ENCODE data around the gene NUP62. TPM values are rescaled to one million over a fixed set of nuclear protein-coding genes. Genes with fewer than 3 reads are reported as not detected.
"Not testable (repeated sequence)": the region's sequence is repeated elsewhere in the genome, so short reads cannot be mapped to it uniquely, and the experiment has no call there.

The NUP62 gene, protein sequence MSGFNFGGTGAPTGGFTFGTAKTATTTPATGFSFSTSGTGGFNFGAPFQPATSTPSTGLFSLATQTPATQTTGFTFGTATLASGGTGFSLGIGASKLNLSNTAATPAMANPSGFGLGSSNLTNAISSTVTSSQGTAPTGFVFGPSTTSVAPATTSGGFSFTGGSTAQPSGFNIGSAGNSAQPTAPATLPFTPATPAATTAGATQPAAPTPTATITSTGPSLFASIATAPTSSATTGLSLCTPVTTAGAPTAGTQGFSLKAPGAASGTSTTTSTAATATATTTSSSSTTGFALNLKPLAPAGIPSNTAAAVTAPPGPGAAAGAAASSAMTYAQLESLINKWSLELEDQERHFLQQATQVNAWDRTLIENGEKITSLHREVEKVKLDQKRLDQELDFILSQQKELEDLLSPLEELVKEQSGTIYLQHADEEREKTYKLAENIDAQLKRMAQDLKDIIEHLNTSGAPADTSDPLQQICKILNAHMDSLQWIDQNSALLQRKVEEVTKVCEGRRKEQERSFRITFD
- total RNA-seq (10 to 100 TPM; 53.9 to 61.4 TPM), polyA plus RNA-seq (10 to 100 TPM; 38.5 to 54.5 (median 49.1) TPM), total RNA-seq (26.1 to 106 (median 51.0) reads per million in 6 experiments)

DNA sequence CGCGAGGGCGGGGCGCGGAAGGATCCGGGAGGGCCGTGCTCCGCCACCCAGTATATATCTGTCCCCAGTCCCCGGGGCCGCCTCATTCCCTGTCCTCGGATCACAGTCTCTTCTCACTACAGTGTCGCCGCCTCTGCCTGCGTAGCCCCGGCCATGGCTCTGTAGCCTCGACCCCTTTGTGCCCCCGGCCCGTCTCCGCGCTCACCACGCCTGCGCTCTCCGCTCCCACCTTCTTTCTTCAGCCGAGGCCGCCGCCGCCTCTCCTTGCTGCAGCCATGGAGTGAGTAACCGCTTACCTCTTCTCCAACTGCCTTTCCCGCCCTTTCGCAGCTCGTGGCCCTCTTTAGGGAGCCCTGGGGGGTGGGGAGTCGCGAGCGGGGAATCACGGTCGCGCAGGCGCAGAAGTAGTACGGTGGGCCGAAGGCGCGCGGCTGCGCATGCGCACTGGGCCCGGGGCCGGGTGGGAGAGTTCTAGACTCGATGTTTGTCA lies at the start of gene NUP62, which contains the start of gene ATF5:
TSS of gene NUP62 (minus strand) at position 384 of the 490 bp plus-strand sequence. CDS start 19,697 bp downstream, outside the sequence.
TSS of gene ATF5 (plus strand) at position 85 of the 490 bp plus-strand sequence. CDS start 1,646 bp downstream, outside the sequence.
- POLR2A ChIA-PET = interaction anchor here (0.6 to 3.6 kb wide), 27 partner anchors 10 to 907 kb away, joined by 3 to 42 read pairs (median 4); partner anchors contain the start of genes AKT1S1, AP2A1, IL4I1 and JOSD2
- peak; percentile 11 to 56 for ATAC-seq
- Mint-ChIP-seq H3K36me3 (peaks cover 0 to 28% (median 4%) of the 10 kb centered on the region in 3 donors), H3K4me1 (peaks cover 43 to 79% (median 67%) of the 10 kb centered on the region in 4 donors), H3K9me3 (peaks cover 0 to 9% (median 0%) of the 10 kb centered on the region in 9 donors), H3K27me3 (peaks cover 0 to 5% (median 0%) of the 10 kb centered on the region in 5 donors), H3K27ac (peak within 1 kb of the TSS; percentile 95 to 99 (median 98)), H3K4me3 (peak within 1 kb of the TSS; percentile 93 to 100 (median 99))
- DNase-seq = peak in 9 of 10 donors; percentile 86 to 95 (median 93)

DNA sequence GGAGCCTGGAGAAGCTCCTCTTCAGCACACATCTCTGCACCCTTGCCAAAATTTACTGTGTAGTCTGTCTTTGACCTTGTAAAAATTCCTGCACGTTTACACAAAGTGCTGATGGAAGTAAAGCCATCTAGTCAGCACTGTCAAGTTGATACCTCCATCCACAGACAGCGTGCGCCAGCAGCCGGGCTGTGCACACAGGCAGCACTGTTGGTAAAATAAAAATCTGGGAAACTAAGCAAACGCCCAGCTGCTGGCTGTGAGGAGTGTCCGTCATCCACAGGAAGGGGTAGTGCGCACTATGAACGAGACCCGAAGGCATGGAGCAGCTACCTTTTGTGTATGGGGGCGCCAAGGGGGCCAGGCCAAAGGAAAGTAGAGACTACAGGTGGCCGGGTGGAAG lies 49.0 kb upstream of the NUP62 start:
- ATAC-seq (no peak), DNase-seq (peak in 1 of 10 donors; percentile 9)
- H3K4me1 Mint-ChIP-seq = peaks cover 0 to 6% (median 2%) of the 10 kb centered on the region in 4 donors
- H3K9me3 Mint-ChIP-seq = no peaks in the 10 kb centered on the region
- H3K4me3 Mint-ChIP-seq = no peak overlapping the region
- POLR2A ChIA-PET = interaction anchor here (0.6 kb wide), 1 partner anchor 49 kb away, joined by 4 read pairs; no protein-coding TSS in a partner anchor
- peaks cover 0 to 57% (median 11%) of the 10 kb centered on the region in 3 donors for H3K36me3 Mint-ChIP-seq
- no peaks in the 10 kb centered on the region for H3K27me3 Mint-ChIP-seq
- H3K27ac Mint-ChIP-seq = no peak overlapping the region

DNA sequence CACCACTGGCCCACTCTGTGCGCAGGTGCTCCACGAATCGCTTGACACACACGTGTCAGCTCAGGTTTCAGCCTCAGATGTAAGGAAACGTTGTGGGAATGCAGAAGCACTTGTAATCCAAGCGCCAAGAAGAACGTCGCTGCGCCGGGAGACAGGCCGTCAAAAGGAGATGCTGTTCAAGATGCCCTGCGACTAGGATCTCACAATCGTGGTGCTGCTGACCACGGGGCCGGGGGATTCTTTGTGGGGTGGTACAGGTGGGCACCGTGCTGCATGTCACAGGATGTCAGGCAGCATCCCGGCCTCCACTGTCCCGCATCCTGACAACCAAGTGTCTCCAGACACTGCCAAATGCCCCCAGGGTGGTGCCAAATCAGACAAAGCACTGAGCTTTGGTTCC lies 48.6 kb upstream of the NUP62 start:
- Mint-ChIP-seq H3K36me3 (peaks cover 0 to 57% (median 13%) of the 10 kb centered on the region in 3 donors), H3K9me3 (no peaks in the 10 kb centered on the region), H3K27ac (peak overlapping the region in 1 of 10 donors; percentile 43), H3K4me3 (no peak overlapping the region), H3K4me1 (peaks cover 0 to 9% (median 2%) of the 10 kb centered on the region in 4 donors), H3K27me3 (no peaks in the 10 kb centered on the region)
- no peak for ATAC-seq
- POLR2A ChIA-PET = interaction anchor here (0.6 kb wide), 1 partner anchor 48 kb away, joined by 4 read pairs; no protein-coding TSS in a partner anchor
- peak in 1 of 10 donors; percentile 50 for DNase-seq

DNA sequence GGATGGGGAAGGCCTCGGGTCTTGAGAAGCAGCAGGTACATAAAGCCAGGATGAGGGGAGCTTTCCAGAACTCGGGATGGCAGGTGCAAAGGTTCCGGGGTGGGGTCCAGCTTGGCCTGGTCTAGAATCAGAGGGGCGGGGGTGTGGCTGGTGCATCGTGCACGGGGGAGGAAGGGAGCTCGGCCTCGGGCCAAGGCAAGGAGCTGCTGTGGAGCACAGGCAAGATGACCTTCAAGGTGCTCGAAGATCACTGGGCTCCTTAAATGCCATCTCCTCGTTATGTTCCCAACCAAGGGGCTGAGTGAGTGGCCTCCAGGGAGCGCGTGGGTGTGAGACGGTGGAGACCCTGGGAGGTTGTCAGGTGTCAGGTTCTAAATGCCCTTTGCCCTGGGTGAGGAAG lies 47.8 kb upstream of the NUP62 start:
- peak in 1 of 10 donors; percentile 32 for DNase-seq
- Mint-ChIP-seq H3K9me3 (no peaks in the 10 kb centered on the region), H3K4me3 (no peak overlapping the region), H3K27me3 (no peaks in the 10 kb centered on the region), H3K4me1 (peaks cover 0 to 6% (median 2%) of the 10 kb centered on the region in 4 donors), H3K36me3 (peaks cover 0 to 57% (median 13%) of the 10 kb centered on the region in 3 donors), H3K27ac (peak overlapping the region in 2 of 10 donors; percentile 11 to 45)
- no peak for ATAC-seq
- POLR2A ChIA-PET = no interaction called here

DNA sequence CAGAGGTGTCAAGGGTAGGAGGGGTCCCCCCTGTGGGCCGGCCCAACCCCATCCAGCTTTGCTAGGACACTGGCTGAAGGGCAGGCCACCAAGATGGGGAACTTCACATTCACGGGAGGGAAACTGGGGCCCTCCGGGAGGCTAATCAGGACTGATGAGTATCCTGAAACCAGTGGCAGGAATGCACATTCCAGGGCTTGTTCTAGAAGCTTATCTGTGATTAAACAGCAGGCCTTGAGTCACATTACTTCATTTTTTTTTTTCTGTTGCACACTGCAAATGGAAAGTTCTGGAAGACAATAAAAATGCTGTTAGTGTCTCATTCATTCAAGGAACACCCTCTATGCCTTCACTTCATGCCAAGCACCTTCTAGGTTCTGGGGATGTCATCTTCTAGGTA lies 47.2 kb upstream of the NUP62 start:
- Mint-ChIP-seq H3K4me1 (peaks cover 0 to 6% (median 2%) of the 10 kb centered on the region in 4 donors), H3K9me3 (no peaks in the 10 kb centered on the region), H3K27me3 (no peaks in the 10 kb centered on the region), H3K27ac (no peak overlapping the region), H3K4me3 (no peak overlapping the region), H3K36me3 (peaks cover 0 to 52% (median 10%) of the 10 kb centered on the region in 3 donors)
- POLR2A ChIA-PET = no interaction called here
- DNase-seq = peak in 1 of 10 donors; percentile 21
- no peak for ATAC-seq

DNA sequence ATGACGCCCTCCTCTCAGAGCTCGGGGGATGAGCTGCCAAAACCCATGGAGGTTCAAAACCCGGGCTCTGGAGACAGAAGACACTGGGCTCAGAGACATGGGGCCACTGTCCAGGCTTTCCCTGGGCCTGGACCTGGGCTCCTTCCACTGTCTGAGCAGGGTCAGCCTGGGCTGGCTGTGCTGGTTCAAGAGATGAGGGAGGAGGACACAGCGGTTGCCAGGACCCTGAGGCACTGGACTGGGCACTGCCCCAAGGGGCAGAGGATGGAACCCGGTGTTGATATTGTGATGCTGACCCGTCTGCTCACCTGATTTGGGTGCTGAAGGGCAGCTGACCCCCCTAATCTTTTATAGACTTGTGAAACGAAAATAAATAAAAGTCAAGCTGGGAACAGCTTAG lies 45.7 kb upstream of the NUP62 start:
- POLR2A ChIA-PET = no interaction called here
- DNase-seq (peak in 1 of 10 donors; percentile 26), ATAC-seq (no peak)
- Mint-ChIP-seq H3K27ac (peak overlapping the region in 1 of 10 donors; percentile 39), H3K9me3 (no peaks in the 10 kb centered on the region), H3K36me3 (peaks cover 0 to 39% (median 10%) of the 10 kb centered on the region in 3 donors), H3K4me3 (no peak overlapping the region), H3K4me1 (peaks cover 0 to 6% (median 2%) of the 10 kb centered on the region in 4 donors), H3K27me3 (no peaks in the 10 kb centered on the region)

DNA sequence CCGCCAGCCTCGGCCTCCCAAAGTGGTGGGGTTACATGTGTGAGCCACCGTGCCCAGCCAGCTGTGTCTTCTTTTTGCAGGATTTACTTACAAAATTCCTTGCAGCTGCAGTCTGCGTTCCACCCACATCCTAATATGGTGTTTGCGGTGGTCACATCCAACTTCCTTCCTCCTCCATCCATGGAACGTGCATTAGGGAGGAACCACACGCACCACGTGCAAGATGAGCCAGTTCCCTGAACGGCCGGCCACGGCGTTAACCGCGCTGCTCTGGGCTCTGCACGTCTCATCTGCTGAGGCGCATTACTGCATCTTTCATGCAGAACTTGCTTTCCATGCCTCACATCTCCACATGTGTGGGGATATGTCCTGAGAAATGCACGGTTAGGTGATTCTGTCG lies 44.7 kb upstream of the NUP62 start:
- H3K4me1 Mint-ChIP-seq = peaks cover 0 to 6% (median 3%) of the 10 kb centered on the region in 4 donors

DNA sequence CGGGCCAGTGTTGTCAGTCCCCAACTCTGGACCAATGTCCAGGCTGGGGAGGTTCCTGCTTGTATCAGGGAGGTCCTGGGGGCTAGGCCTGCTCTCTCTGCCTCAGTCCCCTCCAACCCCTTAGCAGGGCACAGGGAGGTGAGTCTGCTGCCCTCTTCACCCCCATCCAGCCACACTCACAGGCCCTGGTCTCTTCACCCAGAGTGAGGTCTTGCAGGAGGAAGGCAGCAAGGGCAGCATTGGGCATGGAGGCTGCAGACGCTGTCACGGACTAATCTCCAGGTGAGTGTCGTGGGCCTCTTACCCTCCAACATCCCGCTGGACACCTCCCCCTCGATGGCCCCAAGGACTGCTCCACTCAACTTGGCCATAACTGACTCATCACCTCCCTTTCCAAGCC lies 43.5 kb upstream of the NUP62 start:
- peak overlapping the region in 3 of 10 donors; percentile 31 to 88 (median 58) for H3K27ac Mint-ChIP-seq

More for the DNA sequence above, 44.7 kb upstream of the NUP62 start:
- ATAC-seq = no peak
- peaks cover 0 to 38% (median 10%) of the 10 kb centered on the region in 3 donors for H3K36me3 Mint-ChIP-seq
- no peaks in the 10 kb centered on the region for H3K9me3 Mint-ChIP-seq
- peak in 1 of 10 donors; percentile 15 for DNase-seq
- H3K27me3 Mint-ChIP-seq = no peaks in the 10 kb centered on the region
- POLR2A ChIA-PET = interaction anchor here (0.7 kb wide), 1 partner anchor 1368 kb away, joined by 4 read pairs; no protein-coding TSS in a partner anchor
- H3K27ac Mint-ChIP-seq = peak overlapping the region in 2 of 10 donors; percentile 7 to 88
- H3K4me3 Mint-ChIP-seq = no peak overlapping the region

DNA sequence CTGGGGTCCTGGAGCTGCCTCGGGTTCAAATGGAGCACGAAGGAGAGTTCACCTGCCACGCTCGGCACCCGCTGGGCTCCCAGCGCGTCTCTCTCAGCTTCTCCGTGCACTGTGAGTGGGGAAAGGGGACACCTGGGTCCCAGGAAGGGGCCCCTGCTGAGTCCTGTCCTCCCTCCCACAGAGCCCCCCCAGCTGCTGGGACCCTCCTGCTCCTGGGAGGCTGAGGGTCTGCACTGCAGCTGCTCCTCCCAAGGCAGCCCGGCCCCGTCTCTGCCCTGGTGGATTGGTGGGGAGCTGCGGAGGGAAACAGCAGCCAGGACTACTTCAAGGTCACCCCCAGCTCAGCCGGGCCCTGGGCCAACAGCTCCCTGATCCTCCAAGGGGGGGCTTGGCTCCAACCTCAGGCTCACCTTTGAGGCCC lies 42.7 kb upstream of the NUP62 start:
- H3K36me3 Mint-ChIP-seq = peaks cover 0 to 22% (median 7%) of the 10 kb centered on the region in 3 donors
- DNase-seq (peak in 1 of 10 donors; percentile 57), ATAC-seq (no peak)
- no peak overlapping the region for H3K27ac Mint-ChIP-seq
- peaks cover 0 to 6% (median 4%) of the 10 kb centered on the region in 4 donors for H3K4me1 Mint-ChIP-seq
- H3K27me3 Mint-ChIP-seq = peaks cover 0 to 6% (median 2%) of the 10 kb centered on the region in 5 donors
- POLR2A ChIA-PET = no interaction called here
- no peaks in the 10 kb centered on the region for H3K9me3 Mint-ChIP-seq
- H3K4me3 Mint-ChIP-seq = no peak overlapping the region

More for the DNA sequence above, 43.5 kb upstream of the NUP62 start:
- peak in 1 of 10 donors; percentile 57 for DNase-seq
- Mint-ChIP-seq H3K36me3 (peaks cover 0 to 29% (median 10%) of the 10 kb centered on the region in 3 donors), H3K9me3 (no peaks in the 10 kb centered on the region), H3K4me1 (peaks cover 0 to 6% (median 3%) of the 10 kb centered on the region in 4 donors), H3K27me3 (peaks cover 0 to 5% (median 0%) of the 10 kb centered on the region in 5 donors), H3K4me3 (no peak overlapping the region)
- no peak for ATAC-seq
- POLR2A ChIA-PET = no interaction called here

DNA sequence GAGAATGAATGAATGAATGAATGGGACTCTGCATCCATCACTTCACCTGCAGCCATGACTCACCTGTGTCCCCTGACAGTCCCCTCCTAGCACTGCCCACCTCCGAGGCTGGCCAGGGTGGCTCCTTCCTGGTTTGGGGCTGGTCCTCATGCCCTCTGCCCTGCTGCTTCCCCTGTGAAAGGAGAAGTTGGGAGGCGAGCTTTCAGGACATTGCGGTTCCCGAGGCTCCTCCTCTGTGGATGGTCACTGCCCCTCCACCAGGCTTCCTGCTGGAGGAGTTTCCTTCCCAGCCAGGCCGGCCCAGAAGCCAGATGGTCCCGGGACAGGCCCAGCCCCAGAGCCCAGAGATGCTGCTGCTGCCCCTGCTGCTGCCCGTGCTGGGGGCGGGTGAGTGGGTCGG lies 40.1 kb upstream of the NUP62 start:
- POLR2A ChIA-PET, ATAC-seq, H3K36me3 Mint-ChIP-seq, DNase-seq, H3K27ac Mint-ChIP-seq, H3K9me3 Mint-ChIP-seq, H3K4me1 Mint-ChIP-seq, H3K4me3 Mint-ChIP-seq: not testable (repeated sequence)
- peaks cover 0 to 15% (median 5%) of the 10 kb centered on the region in 5 donors for H3K27me3 Mint-ChIP-seq

DNA sequence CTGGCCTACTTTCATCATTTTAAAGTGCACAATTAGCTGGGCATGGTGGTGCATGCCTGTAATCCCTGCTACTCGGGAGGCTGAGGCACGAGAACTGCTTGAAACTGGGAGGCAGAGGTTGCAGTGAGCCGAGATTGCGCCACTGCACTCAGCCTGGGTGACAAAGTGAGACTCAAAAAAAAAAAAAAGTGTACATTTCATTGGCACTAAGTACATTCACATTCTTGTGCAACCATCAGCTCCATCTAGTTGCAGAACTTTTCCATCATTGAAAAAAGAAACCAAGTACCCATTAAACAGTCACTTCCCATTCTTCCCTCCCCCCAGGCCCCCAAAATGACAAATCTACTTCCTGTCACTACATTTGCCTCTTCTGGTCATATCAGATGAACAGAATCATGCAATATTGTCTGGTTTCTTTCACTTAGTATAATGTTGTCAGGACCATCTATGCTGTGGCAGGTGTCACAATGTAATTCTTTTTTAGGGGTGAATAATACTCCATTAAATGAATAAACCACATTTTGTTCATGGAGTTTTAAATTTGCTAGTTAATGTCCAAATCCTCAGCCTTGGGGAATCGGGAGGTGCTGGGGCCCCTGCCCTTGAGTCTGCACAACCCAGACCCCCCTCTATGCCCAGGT lies 39.1 kb upstream of the NUP62 start:
- peaks cover 0 to 20% (median 8%) of the 10 kb centered on the region in 5 donors for H3K27me3 Mint-ChIP-seq
- ATAC-seq (no peak), DNase-seq (no peak)
- H3K36me3 Mint-ChIP-seq = peaks cover 0 to 3% (median 2%) of the 10 kb centered on the region in 3 donors
- peaks cover 0 to 3% (median 0%) of the 10 kb centered on the region in 9 donors for H3K9me3 Mint-ChIP-seq
- H3K4me1 Mint-ChIP-seq = peaks cover 0 to 9% (median 2%) of the 10 kb centered on the region in 4 donors
- POLR2A ChIA-PET = no interaction called here
- H3K4me3 Mint-ChIP-seq = no peak overlapping the region
- H3K27ac Mint-ChIP-seq = no peak overlapping the region

DNA sequence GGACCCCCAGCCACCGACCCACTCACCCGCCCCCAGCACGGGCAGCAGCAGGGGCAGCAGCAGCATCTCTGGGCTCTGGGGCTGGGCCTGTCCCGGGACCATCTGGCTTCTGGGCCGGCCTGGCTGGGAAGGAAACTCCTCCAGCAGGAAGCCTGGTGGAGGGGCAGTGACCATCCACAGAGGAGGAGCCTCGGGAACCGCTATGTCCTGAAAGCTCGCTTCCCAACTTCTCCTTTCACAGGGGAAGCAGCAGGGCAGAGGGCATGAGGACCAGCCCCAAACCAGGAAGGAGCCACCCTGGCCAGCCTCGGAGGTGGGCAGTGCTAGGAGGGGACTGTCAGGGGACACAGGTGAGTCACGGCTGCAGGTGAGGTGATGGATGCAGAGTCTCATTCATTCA lies 31.7 kb upstream of the NUP62 start, which contains the start of gene SIGLEC11:
TSS of gene SIGLEC11 (minus strand) at position 193 of the 400 bp plus-strand sequence. CDS start at position 102, 91 bp downstream.
- H3K27me3 Mint-ChIP-seq = peaks cover 0 to 28% (median 9%) of the 10 kb centered on the region in 5 donors
- POLR2A ChIA-PET, H3K4me3 Mint-ChIP-seq, H3K36me3 Mint-ChIP-seq, ATAC-seq, H3K4me1 Mint-ChIP-seq, DNase-seq, H3K9me3 Mint-ChIP-seq, H3K27ac Mint-ChIP-seq: not testable (repeated sequence)

Measured in naive thymus-derived CD8-positive, alpha-beta T cell (primary cell).